ENCODE data around the gene NDUFB1.

DNA sequence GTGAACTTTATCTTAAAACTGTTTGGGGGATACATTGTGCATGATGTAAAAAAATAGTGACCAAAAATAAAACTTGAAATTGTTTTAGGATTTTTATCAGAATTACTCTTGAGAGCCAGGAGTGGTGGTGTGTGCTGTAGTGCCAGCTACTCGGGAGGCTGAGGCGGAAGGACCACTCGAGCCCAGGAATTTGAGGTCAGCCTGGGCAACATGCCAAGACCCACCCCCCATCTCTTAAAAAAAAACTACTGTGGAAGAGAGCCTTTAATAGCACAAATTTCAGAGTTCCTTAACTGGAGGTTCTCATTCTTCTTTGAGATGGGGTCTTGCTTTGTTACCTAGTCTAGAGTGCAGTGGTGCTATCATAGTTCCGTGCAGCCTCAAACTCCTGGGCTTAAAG, 21.8 kb upstream of the NDUFB1 start:
- TF ChIP-seq, protein P1, sequence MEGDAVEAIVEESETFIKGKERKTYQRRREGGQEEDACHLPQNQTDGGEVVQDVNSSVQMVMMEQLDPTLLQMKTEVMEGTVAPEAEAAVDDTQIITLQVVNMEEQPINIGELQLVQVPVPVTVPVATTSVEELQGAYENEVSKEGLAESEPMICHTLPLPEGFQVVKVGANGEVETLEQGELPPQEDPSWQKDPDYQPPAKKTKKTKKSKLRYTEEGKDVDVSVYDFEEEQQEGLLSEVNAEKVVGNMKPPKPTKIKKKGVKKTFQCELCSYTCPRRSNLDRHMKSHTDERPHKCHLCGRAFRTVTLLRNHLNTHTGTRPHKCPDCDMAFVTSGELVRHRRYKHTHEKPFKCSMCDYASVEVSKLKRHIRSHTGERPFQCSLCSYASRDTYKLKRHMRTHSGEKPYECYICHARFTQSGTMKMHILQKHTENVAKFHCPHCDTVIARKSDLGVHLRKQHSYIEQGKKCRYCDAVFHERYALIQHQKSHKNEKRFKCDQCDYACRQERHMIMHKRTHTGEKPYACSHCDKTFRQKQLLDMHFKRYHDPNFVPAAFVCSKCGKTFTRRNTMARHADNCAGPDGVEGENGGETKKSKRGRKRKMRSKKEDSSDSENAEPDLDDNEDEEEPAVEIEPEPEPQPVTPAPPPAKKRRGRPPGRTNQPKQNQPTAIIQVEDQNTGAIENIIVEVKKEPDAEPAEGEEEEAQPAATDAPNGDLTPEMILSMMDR (IDR thresholded peaks at IDR 0.05; ENCODE audit: low read length): no peak
- TF ChIP-seq EZH2 (optimal IDR thresholded peaks at IDR 0.05; ENCODE audit: low read depth, low read length): no peak
